ENCODE measurements around the gene TMSB15B. TPM values are rescaled to one million over a fixed set of nuclear protein-coding genes. Genes with fewer than 3 reads are reported as not detected.

TMSB15B gene
- 0.64 and 7.2 TPM in 2 replicates for total RNA-seq

DNA sequence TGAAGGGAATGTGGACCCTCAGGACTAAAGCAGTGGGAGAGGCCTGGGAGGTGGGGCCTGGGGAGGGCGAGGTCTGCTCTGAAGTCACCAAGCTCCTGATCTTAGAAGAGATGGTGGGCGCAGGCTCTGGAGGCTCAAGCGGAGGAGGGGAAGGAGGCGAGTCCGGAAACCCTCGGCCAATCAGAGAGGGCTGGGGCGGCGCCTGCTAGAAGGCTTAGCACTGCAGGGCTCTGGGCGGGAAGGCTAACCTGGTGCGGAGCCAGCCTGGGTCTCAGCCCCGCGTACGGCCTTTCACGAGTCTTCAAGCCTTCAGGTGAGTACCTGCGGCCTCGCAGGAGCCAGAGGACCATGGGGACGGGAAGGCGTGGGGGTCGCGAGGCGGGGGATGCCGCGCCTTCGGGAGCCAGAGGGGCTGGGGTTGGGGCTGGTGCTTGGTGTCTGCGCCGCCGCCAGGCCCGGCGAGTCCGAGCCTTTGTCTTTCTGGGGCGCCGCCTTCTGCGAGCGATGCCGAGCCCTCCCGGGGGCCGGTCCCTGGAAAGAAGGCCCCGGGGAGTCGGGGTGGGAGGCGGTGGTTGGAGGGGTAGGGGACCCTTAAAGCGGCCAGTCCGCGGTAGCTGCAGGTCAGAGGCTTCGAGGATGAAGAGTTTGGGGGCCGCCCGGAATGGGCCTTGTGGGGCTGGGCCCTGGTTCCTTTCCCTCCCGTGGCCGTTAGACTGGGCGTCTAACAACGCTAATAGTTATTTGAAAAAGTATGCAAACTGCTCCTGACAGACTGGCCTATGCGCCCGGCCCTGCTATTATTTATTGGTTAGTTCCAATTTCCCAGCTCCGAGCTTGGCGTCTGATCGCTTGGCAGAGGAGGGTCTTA, at the start of gene TMSB15B:
TMSB15B (plus strand) TSS at position 217 of the 868 bp plus-strand sequence.

DNA sequence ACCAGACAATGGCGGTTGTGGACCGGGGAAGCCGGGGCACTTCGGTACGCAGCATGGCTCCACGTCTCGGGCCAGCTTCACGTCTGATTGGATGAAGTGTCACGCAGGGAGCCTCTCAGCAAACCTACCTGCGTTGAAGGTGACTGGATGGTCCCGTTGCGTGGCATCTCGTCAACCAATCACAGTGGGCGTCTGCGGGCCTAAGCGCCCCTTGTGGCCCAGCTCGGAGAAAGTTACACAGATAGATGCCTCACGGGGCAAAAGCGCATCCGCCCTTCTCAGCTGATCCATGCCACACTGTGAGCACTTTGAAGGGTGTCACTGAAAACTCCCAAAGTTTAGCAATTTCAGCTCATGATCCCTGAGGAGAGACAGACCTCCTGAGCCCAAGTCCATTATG, 51.2 kb downstream of the TMSB15B start, which contains the start of gene H2BW1:
H2BW1 (minus strand) TSS at position 103 of the 400 bp plus-strand sequence. CDS start 132 bp downstream, outside the sequence.

Other genes starting within 250 kb of the TMSB15B start
- gene PLP1, start 185.8 kb upstream of the TMSB15B start, total RNA-seq = not detected in 2 replicates
- gene RAB9B, start 130.4 kb upstream of the TMSB15B start, total RNA-seq = under 0.01 TPM in 1 of 2 replicates, not detected in the other
- gene H2BW1, start 51.1 kb downstream of the TMSB15B start, total RNA-seq = not detected in 2 replicates
- not detected in 2 replicates for gene H2BW2, start 77.3 kb downstream of the TMSB15B start, total RNA-seq
- gene TMSB15C, start 113.6 kb downstream of the TMSB15B start, total RNA-seq = 0.21 and 2.2 TPM in 2 replicates
- gene ZCCHC18, start 149.9 kb downstream of the TMSB15B start, total RNA-seq = under 0.01 TPM in 1 of 2 replicates, not detected in the other
- 2.3 and 3.6 TPM in 2 replicates for gene SLC25A53, start 194.4 kb downstream of the TMSB15B start, total RNA-seq
- 29.4 and 35.8 TPM in 2 replicates for gene FAM199X, start 203.8 kb downstream of the TMSB15B start, total RNA-seq